ENCODE results near the gene NRG2.

Gene NRG2

GRCh38 chr5:139897982-139898381 lies 145.1 kb downstream of the NRG2 start:
- Histone ChIP-seq H3K27ac (replicated peaks) (no peak overlapping the region), H3K4me3 (replicated peaks; ENCODE audit: insufficient read depth, low read length) (no peak overlapping the region), H3K27me3 (ENCODE audit: insufficient read depth, poor library complexity, severe bottlenecking) (no peaks in the 10 kb centered on the region)
- no peak for DNase-seq (ENCODE audit: low read depth in 1 of 2, low spot score in 1 of 2)
- TF ChIP-seq REST (IDR thresholded peaks at IDR 0.05; ENCODE audit: insufficient replicate concordance, low read depth) (no peak), GABPA (IDR thresholded peaks at IDR 0.05; ENCODE audit: low read depth) (no peak), POLR2AphosphoS5 (IDR thresholded peaks at IDR 0.05; ENCODE audit: low read depth) (no peak), CTCF (IDR thresholded peaks at IDR 0.05; ENCODE audit: insufficient read depth, low read length) (no peak), SPI1 (IDR thresholded peaks at IDR 0.05; ENCODE audit: borderline replicate concordance, low read depth) (no peak)

GRCh38 chr5:139897342-139897741 lies 145.8 kb downstream of the NRG2 start:
- Histone ChIP-seq H3K27me3 (ENCODE audit: insufficient read depth, poor library complexity, severe bottlenecking) (no peaks in the 10 kb centered on the region), H3K27ac (replicated peaks) (no peak overlapping the region), H3K4me3 (replicated peaks; ENCODE audit: insufficient read depth, low read length) (no peak overlapping the region)
- TF ChIP-seq REST (IDR thresholded peaks at IDR 0.05; ENCODE audit: insufficient replicate concordance, low read depth): no peak
- TF ChIP-seq POLR2AphosphoS5 (IDR thresholded peaks at IDR 0.05; ENCODE audit: low read depth): no peak
- no peak for TF ChIP-seq GABPA (IDR thresholded peaks at IDR 0.05; ENCODE audit: low read depth)
- no peak for TF ChIP-seq CTCF (IDR thresholded peaks at IDR 0.05; ENCODE audit: insufficient read depth, low read length)
- no peak for TF ChIP-seq SPI1 (IDR thresholded peaks at IDR 0.05; ENCODE audit: borderline replicate concordance, low read depth)
- DNase-seq (ENCODE audit: low read depth in 1 of 2, low spot score in 1 of 2): no peak

GRCh38 chr5:139896718-139897117 lies 146.4 kb downstream of the NRG2 start:
- H3K27ac ChIP-seq (replicated peaks): no peak overlapping the region
- DNase-seq (ENCODE audit: low read depth in 1 of 2, low spot score in 1 of 2): no peak
- H3K27me3 ChIP-seq (ENCODE audit: insufficient read depth, poor library complexity, severe bottlenecking): no peaks in the 10 kb centered on the region
- TF ChIP-seq CTCF (IDR thresholded peaks at IDR 0.05; ENCODE audit: insufficient read depth, low read length): no peak
- TF ChIP-seq REST (IDR thresholded peaks at IDR 0.05; ENCODE audit: insufficient replicate concordance, low read depth): no peak
- TF ChIP-seq POLR2AphosphoS5 (IDR thresholded peaks at IDR 0.05; ENCODE audit: low read depth): no peak
- TF ChIP-seq GABPA (IDR thresholded peaks at IDR 0.05; ENCODE audit: low read depth): no peak
- TF ChIP-seq SPI1 (IDR thresholded peaks at IDR 0.05; ENCODE audit: borderline replicate concordance, low read depth): no peak
- H3K4me3 ChIP-seq (replicated peaks; ENCODE audit: insufficient read depth, low read length): no peak overlapping the region

All from HL-60 (cell line).